Measurements from ENCODE around the gene PPM1H. TPM values are rescaled to one million over a fixed set of nuclear protein-coding genes. Genes with fewer than 3 reads are reported as not detected.

Gene PPM1H
- total and polyA plus RNA-seq, 2 of the 8 experiments (the other 6 are each of a cell fraction or from before 2014, with no cell fraction given), result 16.4 to 36.1 TPM

GRCh38 chr12:62916632-62917425 is 18.1 kb downstream of the PPM1H start (continued):
- no peak for TF ChIP-seq CHD7 (IDR thresholded peaks at IDR 0.05; ENCODE audit: insufficient replicate concordance, low read length)
- no peak for TF ChIP-seq RAD21 (IDR thresholded peaks at IDR 0.05 in 1 of 2, conservative IDR thresholded peaks at IDR 0.05 in 1 of 2; ENCODE audit: low read depth in 2 of 2, low read length in 2 of 2)
- TF ChIP-seq E2F6 (IDR thresholded peaks at IDR 0.05), result no peak
